Vagina (tissue), 2 donors: ENCODE data around the gene TMEM19. TPM values are rescaled to one million over a fixed set of nuclear protein-coding genes. Genes with fewer than 3 reads are reported as not detected.

ENCODE experiments used
- DNase-seq, 2 donors: peaks; one replicate each; pipeline ENCODE4 v3.0.0-alpha.2; 2017; ENCODE audit errors: extremely low spot score in 2 of 2
- H3K27ac ChIP-seq: fragments of 200-600 bp; sonication (generic); one replicate; pipeline ENCODE4 v1.5.1; 2019
- H3K27me3 ChIP-seq: fragments of 200-600 bp; sonication (generic); one replicate; pipeline ENCODE4 v1.5.1; 2019
- H3K36me3 ChIP-seq, 2 donors: fragments of 200-600 bp; sonication (generic); one replicate each; pipeline ENCODE4 v1.5.1; 2017 to 2019
- H3K4me1 ChIP-seq: fragments of 200-600 bp; sonication (generic); one replicate; pipeline ENCODE4 v1.5.1; 2019
- H3K4me3 ChIP-seq, 2 donors: fragments of 200-600 bp; sonication (generic); 1 replicate in 1 of 2; 2 replicates in 1 of 2; pipeline ENCODE4 v1.5.1; 2016 to 2019
- H3K9me3 ChIP-seq: fragments of 200-600 bp; sonication (generic); one replicate; pipeline ENCODE4 v1.5.1; 2019
- POLR2A ChIP-seq, 2 donors: fragments of 450-650 bp; IDR thresholded peaks; one replicate each; pipeline ENCODE4 v1.6.1; 2017; ENCODE audit warnings: antibody characterized with exemption in 2 of 2, mild to moderate bottlenecking in 2 of 2, moderate library complexity in 2 of 2
- POLR2AphosphoS5 ChIP-seq, 2 donors: sonication (generic); formaldehyde crosslinking; IDR thresholded peaks; one replicate each; pipeline ENCODE4 v1.9.0; 2017; ENCODE audit warnings: antibody characterized with exemption in 2 of 2, mild to moderate bottlenecking in 2 of 2, low read depth in 1 of 2; ENCODE audit not compliant: insufficient read depth in 1 of 2
- intact Hi-C: fragments of 100-400 bp; cut with DNase I; formaldehyde crosslinking; loops from one replicate; pipeline ENCODE4 v1.15.1; 2023
- total RNA-seq: library from RNA; depleted of rRNA; stranded (reverse); fragments of >200 nt; gene quantifications from one replicate; pipeline ENCODE4 v1.2.3, GENCODE V29; 2016
- TF ChIP-seq, protein P1 (sequence below), 3 experiments: fragments of 450-650 bp in 2 of 3; fragments of 200-600 bp in 1 of 3; sonication (generic) in 1 of 3; IDR thresholded peaks; one replicate each; pipeline ENCODE4 v1.5.1; 2017 to 2019; ENCODE audit warnings: antibody characterized with exemption in 3 of 3, mild to moderate bottlenecking in 2 of 3, moderate library complexity in 2 of 3

The TMEM19 gene
- total RNA-seq, 1 donor from 2014 or later = 19.6 TPM

GRCh38 chr12:71731439-71732356, 45.8 kb downstream of the TMEM19 start:
- Histone ChIP-seq H3K4me3 (no peak overlapping the region), H3K9me3 (no peaks in the 10 kb centered on the region), H3K27me3 (no peaks in the 10 kb centered on the region), H3K4me1 (no peaks in the 10 kb centered on the region), H3K27ac (no peak overlapping the region), H3K36me3 (no peaks in the 10 kb centered on the region)
- no peak for DNase-seq
- intact Hi-C loops = no loop called here
- TF ChIP-seq, protein P1, sequence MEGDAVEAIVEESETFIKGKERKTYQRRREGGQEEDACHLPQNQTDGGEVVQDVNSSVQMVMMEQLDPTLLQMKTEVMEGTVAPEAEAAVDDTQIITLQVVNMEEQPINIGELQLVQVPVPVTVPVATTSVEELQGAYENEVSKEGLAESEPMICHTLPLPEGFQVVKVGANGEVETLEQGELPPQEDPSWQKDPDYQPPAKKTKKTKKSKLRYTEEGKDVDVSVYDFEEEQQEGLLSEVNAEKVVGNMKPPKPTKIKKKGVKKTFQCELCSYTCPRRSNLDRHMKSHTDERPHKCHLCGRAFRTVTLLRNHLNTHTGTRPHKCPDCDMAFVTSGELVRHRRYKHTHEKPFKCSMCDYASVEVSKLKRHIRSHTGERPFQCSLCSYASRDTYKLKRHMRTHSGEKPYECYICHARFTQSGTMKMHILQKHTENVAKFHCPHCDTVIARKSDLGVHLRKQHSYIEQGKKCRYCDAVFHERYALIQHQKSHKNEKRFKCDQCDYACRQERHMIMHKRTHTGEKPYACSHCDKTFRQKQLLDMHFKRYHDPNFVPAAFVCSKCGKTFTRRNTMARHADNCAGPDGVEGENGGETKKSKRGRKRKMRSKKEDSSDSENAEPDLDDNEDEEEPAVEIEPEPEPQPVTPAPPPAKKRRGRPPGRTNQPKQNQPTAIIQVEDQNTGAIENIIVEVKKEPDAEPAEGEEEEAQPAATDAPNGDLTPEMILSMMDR (IDR thresholded peaks at IDR 0.05) = no peak
- TF ChIP-seq POLR2AphosphoS5 (IDR thresholded peaks at IDR 0.05; ENCODE audit: insufficient read depth in 1 of 2, low read depth in 1 of 2) = no peak
- no peak for TF ChIP-seq POLR2A (IDR thresholded peaks at IDR 0.05)

DNA sequence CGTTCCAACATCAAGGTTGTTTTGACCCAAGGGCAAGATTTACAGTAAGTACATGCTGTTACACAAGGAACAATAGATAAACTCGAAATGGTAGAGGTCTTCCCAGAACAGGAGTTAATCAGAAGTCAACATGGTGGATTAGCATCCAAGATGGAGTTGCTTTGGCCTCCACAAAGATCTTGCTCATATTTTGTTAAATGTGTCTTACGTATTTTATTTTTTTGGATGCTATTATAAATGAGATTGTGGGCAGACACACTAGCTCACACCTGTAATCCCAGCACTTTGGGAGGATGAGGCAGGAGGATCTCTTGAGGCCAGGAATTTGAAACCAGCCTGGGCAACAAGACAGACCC, 46.5 kb downstream of the TMEM19 start:
- no peak overlapping the region for H3K4me3 ChIP-seq
- no peaks in the 10 kb centered on the region for H3K9me3 ChIP-seq
- no peaks in the 10 kb centered on the region for H3K4me1 ChIP-seq
- no peak for DNase-seq
- intact Hi-C loops = no loop called here
- H3K27ac ChIP-seq = no peak overlapping the region
- no peaks in the 10 kb centered on the region for H3K27me3 ChIP-seq
- H3K36me3 ChIP-seq = no peaks in the 10 kb centered on the region
- TF ChIP-seq, protein P1 (IDR thresholded peaks at IDR 0.05) = no peak
- TF ChIP-seq POLR2A (IDR thresholded peaks at IDR 0.05) (no peak), POLR2AphosphoS5 (IDR thresholded peaks at IDR 0.05; ENCODE audit: insufficient read depth in 1 of 2, low read depth in 1 of 2) (no peak)

GRCh38 chr12:71737197-71737596, 51.3 kb downstream of the TMEM19 start:
- intact Hi-C loops = no loop called here
- Histone ChIP-seq H3K27ac (no peak overlapping the region), H3K4me1 (no peaks in the 10 kb centered on the region), H3K9me3 (no peaks in the 10 kb centered on the region), H3K27me3 (no peaks in the 10 kb centered on the region), H3K4me3 (no peak overlapping the region), H3K36me3 (no peaks in the 10 kb centered on the region)
- TF ChIP-seq POLR2AphosphoS5 (IDR thresholded peaks at IDR 0.05; ENCODE audit: insufficient read depth in 1 of 2, low read depth in 1 of 2) (no peak), POLR2A (IDR thresholded peaks at IDR 0.05) (no peak)
- TF ChIP-seq, protein P1 (IDR thresholded peaks at IDR 0.05) = no peak
- no peak for DNase-seq

- no peak for DNase-seq
- no peaks in the 10 kb centered on the region for H3K4me1 ChIP-seq
- H3K4me3 ChIP-seq = no peak overlapping the region
- no peaks in the 10 kb centered on the region for H3K27me3 ChIP-seq
- H3K36me3 ChIP-seq = no peaks in the 10 kb centered on the region
- TF ChIP-seq POLR2A (IDR thresholded peaks at IDR 0.05) = no peak
- TF ChIP-seq, protein P1 (IDR thresholded peaks at IDR 0.05) = no peak
- no peak for TF ChIP-seq POLR2AphosphoS5 (IDR thresholded peaks at IDR 0.05; ENCODE audit: insufficient read depth in 1 of 2, low read depth in 1 of 2)
- intact Hi-C loops = no loop called here
- H3K27ac ChIP-seq = no peak overlapping the region
- no peaks in the 10 kb centered on the region for H3K9me3 ChIP-seq
These were observed 57.1 kb downstream of the TMEM19 start for GRCh38 chr12:71742998-71743397.
